ENCODE data around the gene MUC13.

DNA sequence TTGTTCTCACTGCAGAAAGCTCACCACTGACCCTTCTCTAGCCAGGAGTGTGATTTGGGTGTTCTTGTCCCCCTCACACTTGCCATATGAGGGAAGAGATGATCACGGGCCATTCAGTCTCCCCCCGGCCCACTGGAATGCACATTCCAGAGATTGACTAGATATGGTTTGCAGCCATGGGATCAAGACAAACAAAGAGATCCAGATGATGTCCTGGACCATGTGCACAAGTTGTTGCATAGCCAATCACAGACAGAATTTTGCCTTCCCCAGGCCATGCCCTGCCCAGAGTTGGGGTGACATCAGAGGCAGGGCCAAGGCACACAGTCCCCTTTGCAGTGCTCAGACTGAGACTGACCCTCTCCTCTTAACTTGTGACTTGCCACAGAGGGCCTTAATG is 14.8 kb downstream of the MUC13 start:
- TF ChIP-seq, protein P1, sequence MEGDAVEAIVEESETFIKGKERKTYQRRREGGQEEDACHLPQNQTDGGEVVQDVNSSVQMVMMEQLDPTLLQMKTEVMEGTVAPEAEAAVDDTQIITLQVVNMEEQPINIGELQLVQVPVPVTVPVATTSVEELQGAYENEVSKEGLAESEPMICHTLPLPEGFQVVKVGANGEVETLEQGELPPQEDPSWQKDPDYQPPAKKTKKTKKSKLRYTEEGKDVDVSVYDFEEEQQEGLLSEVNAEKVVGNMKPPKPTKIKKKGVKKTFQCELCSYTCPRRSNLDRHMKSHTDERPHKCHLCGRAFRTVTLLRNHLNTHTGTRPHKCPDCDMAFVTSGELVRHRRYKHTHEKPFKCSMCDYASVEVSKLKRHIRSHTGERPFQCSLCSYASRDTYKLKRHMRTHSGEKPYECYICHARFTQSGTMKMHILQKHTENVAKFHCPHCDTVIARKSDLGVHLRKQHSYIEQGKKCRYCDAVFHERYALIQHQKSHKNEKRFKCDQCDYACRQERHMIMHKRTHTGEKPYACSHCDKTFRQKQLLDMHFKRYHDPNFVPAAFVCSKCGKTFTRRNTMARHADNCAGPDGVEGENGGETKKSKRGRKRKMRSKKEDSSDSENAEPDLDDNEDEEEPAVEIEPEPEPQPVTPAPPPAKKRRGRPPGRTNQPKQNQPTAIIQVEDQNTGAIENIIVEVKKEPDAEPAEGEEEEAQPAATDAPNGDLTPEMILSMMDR (IDR thresholded peaks at IDR 0.05): no peak
- TF ChIP-seq, protein P2, sequence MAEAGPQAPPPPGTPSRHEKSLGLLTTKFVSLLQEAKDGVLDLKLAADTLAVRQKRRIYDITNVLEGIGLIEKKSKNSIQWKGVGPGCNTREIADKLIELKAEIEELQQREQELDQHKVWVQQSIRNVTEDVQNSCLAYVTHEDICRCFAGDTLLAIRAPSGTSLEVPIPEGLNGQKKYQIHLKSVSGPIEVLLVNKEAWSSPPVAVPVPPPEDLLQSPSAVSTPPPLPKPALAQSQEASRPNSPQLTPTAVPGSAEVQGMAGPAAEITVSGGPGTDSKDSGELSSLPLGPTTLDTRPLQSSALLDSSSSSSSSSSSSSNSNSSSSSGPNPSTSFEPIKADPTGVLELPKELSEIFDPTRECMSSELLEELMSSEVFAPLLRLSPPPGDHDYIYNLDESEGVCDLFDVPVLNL (CRISPR knock-in tag; IDR thresholded peaks at IDR 0.05; ENCODE audit: borderline replicate concordance, low read depth): no peak
- TF ChIP-seq NR1H2 (CRISPR knock-in tag; IDR thresholded peaks at IDR 0.05) (no peak), NFE2L1 (CRISPR knock-in tag; IDR thresholded peaks at IDR 0.05) (no peak), ZNF121 (CRISPR knock-in tag; IDR thresholded peaks at IDR 0.05) (no peak), JUN (CRISPR knock-in tag; IDR thresholded peaks at IDR 0.05) (no peak), NFATC4 (CRISPR knock-in tag; IDR thresholded peaks at IDR 0.05) (no peak), ZNF219 (CRISPR knock-in tag; IDR thresholded peaks at IDR 0.05; ENCODE audit: borderline replicate concordance) (no peak)
- TF ChIP-seq, protein P3, sequence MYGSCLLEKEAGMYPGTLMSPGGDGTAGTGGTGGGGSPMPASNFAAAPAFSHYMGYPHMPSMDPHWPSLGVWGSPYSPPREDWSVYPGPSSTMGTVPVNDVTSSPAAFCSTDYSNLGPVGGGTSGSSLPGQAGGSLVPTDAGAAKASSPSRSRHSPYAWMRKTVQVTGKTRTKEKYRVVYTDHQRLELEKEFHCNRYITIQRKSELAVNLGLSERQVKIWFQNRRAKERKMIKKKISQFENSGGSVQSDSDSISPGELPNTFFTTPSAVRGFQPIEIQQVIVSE (CRISPR knock-in tag; IDR thresholded peaks at IDR 0.05; ENCODE audit: borderline replicate concordance): no peak
- TF ChIP-seq, protein P4, sequence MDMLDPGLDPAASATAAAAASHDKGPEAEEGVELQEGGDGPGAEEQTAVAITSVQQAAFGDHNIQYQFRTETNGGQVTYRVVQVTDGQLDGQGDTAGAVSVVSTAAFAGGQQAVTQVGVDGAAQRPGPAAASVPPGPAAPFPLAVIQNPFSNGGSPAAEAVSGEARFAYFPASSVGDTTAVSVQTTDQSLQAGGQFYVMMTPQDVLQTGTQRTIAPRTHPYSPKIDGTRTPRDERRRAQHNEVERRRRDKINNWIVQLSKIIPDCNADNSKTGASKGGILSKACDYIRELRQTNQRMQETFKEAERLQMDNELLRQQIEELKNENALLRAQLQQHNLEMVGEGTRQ (CRISPR knock-in tag; IDR thresholded peaks at IDR 0.05): no peak
- TF ChIP-seq, protein P5, sequence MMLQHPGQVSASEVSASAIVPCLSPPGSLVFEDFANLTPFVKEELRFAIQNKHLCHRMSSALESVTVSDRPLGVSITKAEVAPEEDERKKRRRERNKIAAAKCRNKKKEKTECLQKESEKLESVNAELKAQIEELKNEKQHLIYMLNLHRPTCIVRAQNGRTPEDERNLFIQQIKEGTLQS (CRISPR knock-in tag; conservative IDR thresholded peaks at IDR 0.05): no peak
- TF ChIP-seq, protein P6, sequence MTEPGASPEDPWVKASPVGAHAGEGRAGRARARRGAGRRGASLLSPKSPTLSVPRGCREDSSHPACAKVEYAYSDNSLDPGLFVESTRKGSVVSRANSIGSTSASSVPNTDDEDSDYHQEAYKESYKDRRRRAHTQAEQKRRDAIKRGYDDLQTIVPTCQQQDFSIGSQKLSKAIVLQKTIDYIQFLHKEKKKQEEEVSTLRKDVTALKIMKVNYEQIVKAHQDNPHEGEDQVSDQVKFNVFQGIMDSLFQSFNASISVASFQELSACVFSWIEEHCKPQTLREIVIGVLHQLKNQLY (CRISPR knock-in tag; IDR thresholded peaks at IDR 0.05): no peak
- TF ChIP-seq, protein P7, sequence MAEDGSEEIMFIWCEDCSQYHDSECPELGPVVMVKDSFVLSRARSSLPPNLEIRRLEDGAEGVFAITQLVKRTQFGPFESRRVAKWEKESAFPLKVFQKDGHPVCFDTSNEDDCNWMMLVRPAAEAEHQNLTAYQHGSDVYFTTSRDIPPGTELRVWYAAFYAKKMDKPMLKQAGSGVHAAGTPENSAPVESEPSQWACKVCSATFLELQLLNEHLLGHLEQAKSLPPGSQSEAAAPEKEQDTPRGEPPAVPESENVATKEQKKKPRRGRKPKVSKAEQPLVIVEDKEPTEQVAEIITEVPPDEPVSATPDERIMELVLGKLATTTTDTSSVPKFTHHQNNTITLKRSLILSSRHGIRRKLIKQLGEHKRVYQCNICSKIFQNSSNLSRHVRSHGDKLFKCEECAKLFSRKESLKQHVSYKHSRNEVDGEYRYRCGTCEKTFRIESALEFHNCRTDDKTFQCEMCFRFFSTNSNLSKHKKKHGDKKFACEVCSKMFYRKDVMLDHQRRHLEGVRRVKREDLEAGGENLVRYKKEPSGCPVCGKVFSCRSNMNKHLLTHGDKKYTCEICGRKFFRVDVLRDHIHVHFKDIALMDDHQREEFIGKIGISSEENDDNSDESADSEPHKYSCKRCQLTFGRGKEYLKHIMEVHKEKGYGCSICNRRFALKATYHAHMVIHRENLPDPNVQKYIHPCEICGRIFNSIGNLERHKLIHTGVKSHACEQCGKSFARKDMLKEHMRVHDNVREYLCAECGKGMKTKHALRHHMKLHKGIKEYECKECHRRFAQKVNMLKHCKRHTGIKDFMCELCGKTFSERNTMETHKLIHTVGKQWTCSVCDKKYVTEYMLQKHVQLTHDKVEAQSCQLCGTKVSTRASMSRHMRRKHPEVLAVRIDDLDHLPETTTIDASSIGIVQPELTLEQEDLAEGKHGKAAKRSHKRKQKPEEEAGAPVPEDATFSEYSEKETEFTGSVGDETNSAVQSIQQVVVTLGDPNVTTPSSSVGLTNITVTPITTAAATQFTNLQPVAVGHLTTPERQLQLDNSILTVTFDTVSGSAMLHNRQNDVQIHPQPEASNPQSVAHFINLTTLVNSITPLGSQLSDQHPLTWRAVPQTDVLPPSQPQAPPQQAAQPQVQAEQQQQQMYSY (CRISPR knock-in tag; IDR thresholded peaks at IDR 0.05): no peak
- TF ChIP-seq, protein P8, sequence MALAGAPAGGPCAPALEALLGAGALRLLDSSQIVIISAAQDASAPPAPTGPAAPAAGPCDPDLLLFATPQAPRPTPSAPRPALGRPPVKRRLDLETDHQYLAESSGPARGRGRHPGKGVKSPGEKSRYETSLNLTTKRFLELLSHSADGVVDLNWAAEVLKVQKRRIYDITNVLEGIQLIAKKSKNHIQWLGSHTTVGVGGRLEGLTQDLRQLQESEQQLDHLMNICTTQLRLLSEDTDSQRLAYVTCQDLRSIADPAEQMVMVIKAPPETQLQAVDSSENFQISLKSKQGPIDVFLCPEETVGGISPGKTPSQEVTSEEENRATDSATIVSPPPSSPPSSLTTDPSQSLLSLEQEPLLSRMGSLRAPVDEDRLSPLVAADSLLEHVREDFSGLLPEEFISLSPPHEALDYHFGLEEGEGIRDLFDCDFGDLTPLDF (CRISPR knock-in tag; IDR thresholded peaks at IDR 0.05): no peak

All from WTC11 (cell line).